Neural crest cell (in vitro differentiated cells): ENCODE data around the gene RANBP1. TPM values are rescaled to one million over a fixed set of nuclear protein-coding genes. Genes with fewer than 3 reads are reported as not detected.
"Not testable (repeated sequence)": the region's sequence is repeated elsewhere in the genome, so short reads cannot be mapped to it uniquely, and the experiment has no call there.

ENCODE experiments used
- DNase-seq: peaks from one replicate; pipeline ENCODE4 v3.0.0; 2021; ENCODE audit warnings: low read depth, mixed read lengths, low spot score
- H3K27ac Mint-ChIP-seq: one replicate; pipeline ENCODE4 v1.8.0; 2021; ENCODE audit warnings: mild to moderate bottlenecking, mixed read lengths; ENCODE audit not compliant: unreplicated experiment
- H3K27me3 Mint-ChIP-seq: 2 replicates; pipeline ENCODE4 v1.8.0; 2021; ENCODE audit warnings: low read depth, mild to moderate bottlenecking, mixed read lengths
- H3K36me3 Mint-ChIP-seq: 2 replicates; pipeline ENCODE4 v1.8.0; 2021; ENCODE audit warnings: low read depth, mild to moderate bottlenecking, mixed read lengths
- H3K4me1 Mint-ChIP-seq: 2 replicates; pipeline ENCODE4 v1.8.0; 2021; ENCODE audit warnings: mixed read lengths
- H3K4me3 Mint-ChIP-seq: one replicate; pipeline ENCODE4 v1.8.0; 2021; ENCODE audit warnings: mild to moderate bottlenecking, mixed read lengths
- H3K9me3 Mint-ChIP-seq: 2 replicates; pipeline ENCODE4 v1.8.0; 2021; ENCODE audit warnings: mixed read lengths
- long read RNA-seq: library from polyadenylated mRNA; unstranded; transcript quantifications from one replicate; pipeline ENCODE4 v2.0.0, GENCODE V29; 2020
- total RNA-seq: library from RNA; stranded (reverse); gene quantifications from 2 replicates; pipeline ENCODE4 v1.2.1, GENCODE V29; 2021
- TF ChIP-seq, protein P1 (sequence below): fragments of 200-600 bp; sonication (generic); conservative IDR thresholded peaks from 2 replicates; pipeline ENCODE4 v1.5.0; 2021; ENCODE audit warnings: antibody characterized with exemption, mild to moderate bottlenecking

RANBP1 gene
- total RNA-seq: 469 and 489 TPM in 2 replicates
- long read RNA-seq, transcript RANBP1-202 (6 exons, 1,132 nt): minor isoform, 100 of 261 reads
- long read RNA-seq, transcript RANBP1-201 (6 exons, 837 nt): major isoform, 153 of 261 reads
- long read RNA-seq, partial matches to known transcripts: 5 of 261 reads
- long read RNA-seq, other reads (novel, unspliced or antisense): 2 of 261 reads

DNA sequence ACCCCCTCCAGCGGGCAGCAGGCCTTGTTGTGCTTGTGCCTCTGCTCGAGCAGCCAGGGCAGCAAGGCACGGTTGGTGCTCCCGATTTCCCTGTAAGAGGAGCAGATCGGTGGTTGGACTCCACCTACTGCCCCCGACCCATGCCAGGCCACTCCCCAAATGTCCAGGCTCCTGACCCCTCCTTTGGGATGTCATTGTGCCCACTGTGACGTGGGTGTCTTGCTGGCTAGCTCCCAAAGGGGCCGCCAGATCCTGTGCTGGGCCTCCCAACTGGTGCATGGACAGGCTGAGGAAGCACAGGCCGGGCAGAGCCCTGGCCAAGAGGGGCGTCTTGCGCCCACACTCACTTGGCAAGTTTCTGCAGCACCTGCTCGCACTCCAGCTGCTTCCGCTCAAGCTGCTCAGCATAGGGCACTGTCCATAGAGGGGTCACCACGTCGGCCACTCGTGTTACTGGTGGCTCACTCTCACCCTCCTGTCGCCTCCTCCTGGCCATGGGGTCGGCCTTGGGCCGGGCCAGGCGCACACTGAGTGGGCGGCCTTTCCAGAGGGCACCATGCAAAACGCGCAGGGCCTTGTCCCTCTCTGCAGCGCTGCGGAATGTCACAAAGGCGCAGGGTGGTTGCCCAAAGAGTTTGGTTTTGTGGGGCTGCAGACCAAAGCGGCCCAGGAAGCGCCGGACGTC, at the start of gene RANBP1:
TSS of gene RANBP1 (plus strand) at position 414 of the 685 bp plus-strand sequence. CDS start at position 495, 81 bp downstream.
- Mint-ChIP-seq H3K4me3 (peak within 1 kb of the TSS; percentile 95), H3K27me3 (peaks cover 12% of the 10 kb centered on the region), H3K27ac (peak within 1 kb of the TSS; percentile 92)

DNA sequence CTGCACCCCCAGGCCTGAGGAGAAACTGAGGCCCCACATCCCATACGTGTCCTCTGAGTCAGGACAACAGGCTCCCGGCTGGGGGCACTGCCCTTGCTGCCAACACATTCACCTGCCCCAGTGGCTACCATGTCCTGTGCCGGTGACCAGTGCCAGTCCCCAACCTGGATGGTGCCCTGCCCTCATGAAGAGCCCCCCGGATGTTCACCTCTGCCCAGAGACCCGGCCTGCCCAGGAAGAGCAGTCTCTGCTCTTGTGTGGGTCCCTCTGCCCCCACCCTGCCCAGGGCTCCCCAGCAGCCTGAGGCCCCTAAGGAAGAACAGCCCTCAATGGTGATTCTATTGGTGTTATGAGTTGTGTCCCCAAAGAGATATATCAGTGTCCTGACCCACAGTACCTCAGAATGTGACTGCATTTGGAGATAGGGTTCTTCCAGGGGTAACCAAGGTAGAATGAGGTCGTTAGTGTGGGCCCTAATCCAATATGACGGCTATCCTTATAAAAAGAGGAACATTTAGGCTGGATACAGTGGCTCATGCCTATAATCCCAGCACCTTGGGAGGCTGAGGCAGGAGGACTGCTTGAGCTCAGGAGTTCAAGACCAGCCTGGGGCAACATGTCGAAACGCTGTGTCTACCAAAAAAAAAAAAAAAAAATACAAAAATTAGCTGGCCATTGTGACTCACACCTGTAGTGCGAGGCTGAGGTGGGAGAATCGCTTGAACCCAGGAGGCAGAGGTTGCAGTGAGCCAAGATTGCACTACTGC, 49.1 kb upstream of the RANBP1 start:
- Mint-ChIP-seq H3K4me3 (no peak overlapping the region), H3K36me3 (no peaks in the 10 kb centered on the region), H3K9me3 (no peaks in the 10 kb centered on the region), H3K27me3 (no peaks in the 10 kb centered on the region), H3K27ac (no peak overlapping the region), H3K4me1 (no peaks in the 10 kb centered on the region)
- DNase-seq: no peak
- TF ChIP-seq, protein P1, sequence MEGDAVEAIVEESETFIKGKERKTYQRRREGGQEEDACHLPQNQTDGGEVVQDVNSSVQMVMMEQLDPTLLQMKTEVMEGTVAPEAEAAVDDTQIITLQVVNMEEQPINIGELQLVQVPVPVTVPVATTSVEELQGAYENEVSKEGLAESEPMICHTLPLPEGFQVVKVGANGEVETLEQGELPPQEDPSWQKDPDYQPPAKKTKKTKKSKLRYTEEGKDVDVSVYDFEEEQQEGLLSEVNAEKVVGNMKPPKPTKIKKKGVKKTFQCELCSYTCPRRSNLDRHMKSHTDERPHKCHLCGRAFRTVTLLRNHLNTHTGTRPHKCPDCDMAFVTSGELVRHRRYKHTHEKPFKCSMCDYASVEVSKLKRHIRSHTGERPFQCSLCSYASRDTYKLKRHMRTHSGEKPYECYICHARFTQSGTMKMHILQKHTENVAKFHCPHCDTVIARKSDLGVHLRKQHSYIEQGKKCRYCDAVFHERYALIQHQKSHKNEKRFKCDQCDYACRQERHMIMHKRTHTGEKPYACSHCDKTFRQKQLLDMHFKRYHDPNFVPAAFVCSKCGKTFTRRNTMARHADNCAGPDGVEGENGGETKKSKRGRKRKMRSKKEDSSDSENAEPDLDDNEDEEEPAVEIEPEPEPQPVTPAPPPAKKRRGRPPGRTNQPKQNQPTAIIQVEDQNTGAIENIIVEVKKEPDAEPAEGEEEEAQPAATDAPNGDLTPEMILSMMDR: no peak

More for the DNA sequence above, at the start of gene RANBP1:
- TF ChIP-seq, protein P1: no peak
- no peak for DNase-seq
- Mint-ChIP-seq H3K36me3 (peaks cover 24% of the 10 kb centered on the region), H3K4me1 (peaks cover 34% of the 10 kb centered on the region), H3K9me3 (no peaks in the 10 kb centered on the region)

GRCh38 chr22:20067384-20067682, 48.6 kb upstream of the RANBP1 start:
- not testable (repeated sequence) for H3K36me3 Mint-ChIP-seq, H3K27ac Mint-ChIP-seq

GRCh38 chr22:20068640-20069039, 47.3 kb upstream of the RANBP1 start:
- TF ChIP-seq, protein P1: no peak
- no peak overlapping the region for H3K4me3 Mint-ChIP-seq
- no peaks in the 10 kb centered on the region for H3K9me3 Mint-ChIP-seq
- DNase-seq: no peak
- no peaks in the 10 kb centered on the region for H3K36me3 Mint-ChIP-seq
- H3K4me1 Mint-ChIP-seq: no peaks in the 10 kb centered on the region
- H3K27ac Mint-ChIP-seq: peak overlapping the region; percentile 71
- no peaks in the 10 kb centered on the region for H3K27me3 Mint-ChIP-seq

More at GRCh38 chr22:20067384-20067682, 48.6 kb upstream of the RANBP1 start:
- H3K27me3 Mint-ChIP-seq, H3K4me3 Mint-ChIP-seq, H3K4me1 Mint-ChIP-seq, H3K9me3 Mint-ChIP-seq, DNase-seq: not testable (repeated sequence)

GRCh38 chr22:20069331-20070042, 46.4 kb upstream of the RANBP1 start:
- Mint-ChIP-seq H3K9me3 (no peaks in the 10 kb centered on the region), H3K4me1 (no peaks in the 10 kb centered on the region), H3K36me3 (no peaks in the 10 kb centered on the region), H3K4me3 (no peak overlapping the region), H3K27ac (no peak overlapping the region), H3K27me3 (no peaks in the 10 kb centered on the region)
- DNase-seq: no peak
- TF ChIP-seq, protein P1: no peak
